OCI-LY7 (cell line): Measurements from ENCODE around the gene PRPSAP2.

ENCODE experiments used
- EZH2phosphoT487 ChIP-seq: fragments of 200-600 bp; sonication (generic); IDR thresholded peaks from 2 replicates; pipeline ENCODE4 v1.6.1; 2018; ENCODE audit warnings: low read depth, borderline replicate concordance, mild to moderate bottlenecking, mixed run types, antibody characterized with exemption, low read length, moderate library complexity, mixed read lengths
- TF ChIP-seq, protein P1 (sequence below): fragments of 200-600 bp; sonication (generic); conservative IDR thresholded peaks from 2 replicates; pipeline ENCODE4 v1.5.1; 2014; ENCODE audit warnings: mild to moderate bottlenecking, antibody characterized with exemption, low read length, moderate library complexity, mixed read lengths

DNA sequence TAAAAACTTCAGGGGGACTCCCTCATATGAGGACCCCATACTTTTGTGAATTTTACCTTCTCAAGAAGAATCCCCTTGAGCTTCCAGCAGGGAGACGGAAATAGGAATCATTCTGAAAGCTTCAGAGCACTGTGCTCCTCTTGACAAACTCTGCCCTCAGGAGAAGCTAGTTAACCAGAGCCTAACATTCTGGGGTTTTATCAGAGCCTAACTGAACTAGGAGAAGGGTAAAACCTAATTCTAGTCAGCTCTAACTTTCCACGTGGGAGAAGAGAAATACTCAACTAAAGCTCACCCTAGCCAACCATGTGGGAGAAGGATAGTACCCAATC, 80.7 kb downstream of the PRPSAP2 start:
- TF ChIP-seq, protein P1, sequence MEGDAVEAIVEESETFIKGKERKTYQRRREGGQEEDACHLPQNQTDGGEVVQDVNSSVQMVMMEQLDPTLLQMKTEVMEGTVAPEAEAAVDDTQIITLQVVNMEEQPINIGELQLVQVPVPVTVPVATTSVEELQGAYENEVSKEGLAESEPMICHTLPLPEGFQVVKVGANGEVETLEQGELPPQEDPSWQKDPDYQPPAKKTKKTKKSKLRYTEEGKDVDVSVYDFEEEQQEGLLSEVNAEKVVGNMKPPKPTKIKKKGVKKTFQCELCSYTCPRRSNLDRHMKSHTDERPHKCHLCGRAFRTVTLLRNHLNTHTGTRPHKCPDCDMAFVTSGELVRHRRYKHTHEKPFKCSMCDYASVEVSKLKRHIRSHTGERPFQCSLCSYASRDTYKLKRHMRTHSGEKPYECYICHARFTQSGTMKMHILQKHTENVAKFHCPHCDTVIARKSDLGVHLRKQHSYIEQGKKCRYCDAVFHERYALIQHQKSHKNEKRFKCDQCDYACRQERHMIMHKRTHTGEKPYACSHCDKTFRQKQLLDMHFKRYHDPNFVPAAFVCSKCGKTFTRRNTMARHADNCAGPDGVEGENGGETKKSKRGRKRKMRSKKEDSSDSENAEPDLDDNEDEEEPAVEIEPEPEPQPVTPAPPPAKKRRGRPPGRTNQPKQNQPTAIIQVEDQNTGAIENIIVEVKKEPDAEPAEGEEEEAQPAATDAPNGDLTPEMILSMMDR: no peak
- no peak for TF ChIP-seq EZH2phosphoT487
